ENCODE measurements around the gene EHD1.

DNA sequence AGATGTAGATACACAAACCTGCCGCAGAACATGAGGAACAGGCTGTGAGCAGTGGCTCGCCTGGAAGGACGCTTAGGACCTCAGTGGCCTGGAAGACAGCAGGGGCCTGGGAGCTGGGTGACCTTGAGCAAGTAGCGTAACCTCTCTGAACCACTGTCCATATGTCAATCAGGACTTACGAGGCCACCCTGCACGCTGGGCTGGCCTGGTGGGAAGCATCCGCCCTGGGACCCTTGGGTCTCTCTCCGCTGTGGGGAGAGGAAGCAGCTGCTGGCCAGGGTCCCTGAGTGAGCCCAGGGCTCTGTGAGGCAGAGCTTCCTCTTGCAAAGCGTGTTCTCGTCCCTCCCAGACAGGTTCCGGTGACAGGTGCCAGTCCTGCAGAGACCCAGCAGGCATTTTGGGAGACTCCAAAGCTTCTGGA, 14.0 kb upstream of the EHD1 start:
- TF ChIP-seq, protein P1, sequence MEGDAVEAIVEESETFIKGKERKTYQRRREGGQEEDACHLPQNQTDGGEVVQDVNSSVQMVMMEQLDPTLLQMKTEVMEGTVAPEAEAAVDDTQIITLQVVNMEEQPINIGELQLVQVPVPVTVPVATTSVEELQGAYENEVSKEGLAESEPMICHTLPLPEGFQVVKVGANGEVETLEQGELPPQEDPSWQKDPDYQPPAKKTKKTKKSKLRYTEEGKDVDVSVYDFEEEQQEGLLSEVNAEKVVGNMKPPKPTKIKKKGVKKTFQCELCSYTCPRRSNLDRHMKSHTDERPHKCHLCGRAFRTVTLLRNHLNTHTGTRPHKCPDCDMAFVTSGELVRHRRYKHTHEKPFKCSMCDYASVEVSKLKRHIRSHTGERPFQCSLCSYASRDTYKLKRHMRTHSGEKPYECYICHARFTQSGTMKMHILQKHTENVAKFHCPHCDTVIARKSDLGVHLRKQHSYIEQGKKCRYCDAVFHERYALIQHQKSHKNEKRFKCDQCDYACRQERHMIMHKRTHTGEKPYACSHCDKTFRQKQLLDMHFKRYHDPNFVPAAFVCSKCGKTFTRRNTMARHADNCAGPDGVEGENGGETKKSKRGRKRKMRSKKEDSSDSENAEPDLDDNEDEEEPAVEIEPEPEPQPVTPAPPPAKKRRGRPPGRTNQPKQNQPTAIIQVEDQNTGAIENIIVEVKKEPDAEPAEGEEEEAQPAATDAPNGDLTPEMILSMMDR (IDR thresholded peaks at IDR 0.05): no peak
- TF ChIP-seq ZFX (IDR thresholded peaks at IDR 0.05; ENCODE audit: borderline replicate concordance): no peak

Measured in 22Rv1 (cell line).